GM21717 (cell line): ENCODE measurements around the gene CYFIP1.
A peak's percentile ranks its signal among the peaks of the same experiment; 100 is the strongest.

Source experiments
- ATAC-seq: cut with Tn5 transposase; IDR thresholded peaks from one replicate; pipeline ENCODE4 v1.9.1; 2021; ENCODE audit warnings: mild to moderate bottlenecking, moderate library complexity; ENCODE audit not compliant: unreplicated experiment

The CYFIP1 gene

DNA sequence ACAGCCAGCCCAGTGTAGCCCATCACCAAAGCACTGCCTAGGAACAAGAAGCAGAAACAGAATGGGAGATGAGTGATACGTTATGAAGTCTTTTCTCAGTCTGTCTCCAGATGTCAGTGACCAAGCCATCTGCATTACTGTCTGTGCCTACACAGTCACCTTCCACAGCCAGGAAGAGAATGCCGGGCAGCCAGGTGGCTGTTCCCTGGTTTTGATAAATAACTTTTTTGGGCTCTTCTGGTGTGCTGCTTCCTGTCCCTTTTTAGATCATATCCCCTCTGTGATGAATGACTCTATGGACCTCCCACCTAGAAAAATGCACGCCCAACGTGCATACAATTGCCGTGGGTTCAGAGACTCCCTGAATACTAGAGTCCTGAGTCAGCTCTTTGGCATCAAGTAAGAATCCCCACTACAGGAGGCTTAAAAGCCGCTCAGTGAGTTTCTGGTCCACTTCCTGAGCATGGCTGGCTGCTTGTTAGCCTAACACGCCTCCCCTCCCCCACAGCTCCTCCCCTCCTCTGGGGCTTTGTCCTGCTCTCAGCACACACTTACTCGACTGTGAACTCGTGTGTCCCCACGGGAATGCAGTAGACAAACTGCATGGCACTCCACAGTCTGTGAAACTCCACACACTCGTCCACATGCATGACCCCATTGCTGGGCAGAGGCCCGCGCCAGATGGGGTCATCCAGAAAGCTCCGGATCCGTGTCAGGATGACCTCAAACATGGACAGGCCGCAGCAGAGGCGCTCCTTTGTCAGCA is 107.0 kb downstream of the CYFIP1 start:
- no peak for ATAC-seq

DNA sequence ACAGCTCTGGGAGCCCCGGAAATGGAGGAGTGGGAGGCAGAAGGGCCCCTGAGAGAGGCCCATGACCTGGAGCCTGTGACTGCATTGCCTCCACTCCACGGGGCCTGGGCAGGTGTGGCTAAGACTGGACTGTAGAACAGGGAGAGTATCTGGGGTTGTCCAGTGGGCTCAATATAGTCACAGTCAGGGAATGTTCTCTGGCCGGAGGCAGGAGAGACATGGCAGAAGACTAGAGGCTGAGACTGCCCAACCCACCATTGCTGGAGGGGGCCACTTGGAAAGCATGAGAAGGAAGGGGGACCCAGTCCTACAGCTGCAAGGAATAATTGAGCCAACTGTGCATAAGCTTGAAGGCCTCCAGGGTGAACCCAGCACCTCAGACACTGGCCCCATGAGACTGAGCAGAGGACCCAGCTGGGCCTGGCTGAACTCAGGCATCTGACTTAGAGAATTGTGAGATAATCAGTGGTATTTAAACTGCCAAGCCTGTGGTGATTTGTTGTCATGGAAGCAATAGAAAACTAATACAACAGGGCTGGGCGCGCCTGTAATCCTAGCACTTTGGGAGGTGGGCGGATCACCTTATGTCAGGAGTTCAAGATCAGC is 108.6 kb downstream of the CYFIP1 start:
- ATAC-seq, result no peak

DNA sequence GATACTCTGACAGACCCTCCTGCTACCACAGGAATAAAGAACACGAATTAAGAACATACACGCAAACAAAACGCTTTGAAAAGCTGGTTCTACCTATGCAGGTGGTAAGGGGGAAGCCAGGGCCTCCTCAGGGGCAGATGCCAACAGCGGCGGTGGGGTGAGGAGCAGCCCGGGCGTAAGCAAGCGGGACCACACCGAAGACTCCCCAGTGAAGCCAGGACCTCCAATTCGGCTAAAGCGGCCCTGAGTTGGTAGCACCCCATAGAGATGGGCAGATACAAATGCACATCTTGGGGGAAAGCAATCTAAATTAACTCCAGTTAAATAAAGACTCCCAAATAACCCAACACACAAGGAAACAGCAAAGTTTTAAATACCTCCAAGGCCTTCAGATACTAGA is 109.3 kb downstream of the CYFIP1 start:
- ATAC-seq, result no peak

DNA sequence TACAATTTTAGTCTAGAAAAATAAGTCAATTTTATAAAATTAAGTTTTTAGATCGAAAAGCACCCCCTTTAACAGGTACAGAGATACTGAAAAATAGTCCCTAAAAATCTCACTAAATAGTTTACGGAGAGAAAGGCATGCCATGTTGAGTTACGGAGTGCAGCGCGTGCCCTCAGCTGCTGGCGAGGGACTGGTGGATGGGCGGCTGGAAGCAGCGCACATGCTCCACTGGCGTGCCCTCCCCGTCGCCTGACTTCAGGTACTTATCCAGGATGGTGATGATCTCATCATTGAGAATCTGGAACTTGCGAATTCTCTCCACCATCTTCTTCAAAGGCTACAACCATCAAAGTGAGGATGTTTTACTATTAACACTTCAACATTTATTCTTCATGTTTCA is 110.3 kb downstream of the CYFIP1 start:
- no peak for ATAC-seq

DNA sequence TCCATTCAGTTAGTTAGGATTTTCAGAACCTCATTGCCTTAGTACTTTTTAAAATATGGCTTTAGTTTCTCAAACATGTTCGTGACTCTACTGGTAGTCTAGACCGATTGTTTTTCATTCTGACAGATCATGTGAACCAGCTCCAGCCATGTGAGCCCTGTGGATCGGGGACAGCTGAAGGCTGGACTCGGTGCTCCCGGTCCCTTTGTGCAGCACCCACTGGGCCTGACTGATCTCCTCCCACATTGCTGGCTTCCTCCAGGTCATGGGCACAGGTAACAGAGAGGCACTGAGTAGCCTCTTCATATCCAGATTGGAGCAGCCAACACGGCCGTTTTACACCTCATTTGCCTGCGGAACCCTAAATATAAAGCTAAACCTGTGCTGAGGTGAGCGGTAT is 111.2 kb downstream of the CYFIP1 start:
- no peak for ATAC-seq

DNA sequence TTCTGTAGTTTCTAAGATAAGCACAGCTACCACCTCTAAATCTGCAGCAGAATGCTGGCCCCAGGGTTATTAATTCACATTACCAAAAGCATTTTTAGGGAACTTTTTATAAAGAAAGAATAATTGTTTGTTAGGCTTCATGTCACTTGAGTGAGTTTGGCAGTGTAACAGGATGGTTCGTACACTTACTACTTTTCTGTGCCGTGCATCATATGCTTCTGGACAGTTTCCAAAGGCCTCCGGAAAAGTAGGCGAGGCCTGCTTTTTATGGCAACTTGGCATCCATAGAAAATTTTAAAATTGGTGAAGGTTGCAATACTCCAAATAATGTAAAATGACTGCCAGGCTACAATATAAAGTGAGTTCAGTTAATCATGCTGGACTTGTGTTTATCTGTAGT is 111.7 kb downstream of the CYFIP1 start:
- ATAC-seq, result no peak

DNA sequence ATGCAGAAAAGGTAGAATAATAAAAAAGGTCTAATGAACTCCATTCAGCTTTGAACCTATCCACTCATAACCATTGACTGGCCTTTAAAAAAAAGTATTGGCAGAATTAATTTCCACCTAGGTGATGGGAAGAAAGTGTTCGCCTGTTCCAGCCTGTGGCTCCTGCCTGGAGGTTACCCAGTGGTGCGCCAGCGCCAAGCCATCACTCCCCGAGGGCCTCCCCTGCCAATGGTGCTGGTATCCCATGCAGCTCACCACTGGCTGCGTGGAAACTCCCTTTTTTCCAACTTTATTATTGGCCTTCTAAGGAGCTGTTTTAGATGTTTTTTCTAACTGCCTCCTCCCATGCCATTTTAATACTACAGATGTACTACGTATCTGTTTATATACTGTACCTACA is 112.3 kb downstream of the CYFIP1 start:
- no peak for ATAC-seq

DNA sequence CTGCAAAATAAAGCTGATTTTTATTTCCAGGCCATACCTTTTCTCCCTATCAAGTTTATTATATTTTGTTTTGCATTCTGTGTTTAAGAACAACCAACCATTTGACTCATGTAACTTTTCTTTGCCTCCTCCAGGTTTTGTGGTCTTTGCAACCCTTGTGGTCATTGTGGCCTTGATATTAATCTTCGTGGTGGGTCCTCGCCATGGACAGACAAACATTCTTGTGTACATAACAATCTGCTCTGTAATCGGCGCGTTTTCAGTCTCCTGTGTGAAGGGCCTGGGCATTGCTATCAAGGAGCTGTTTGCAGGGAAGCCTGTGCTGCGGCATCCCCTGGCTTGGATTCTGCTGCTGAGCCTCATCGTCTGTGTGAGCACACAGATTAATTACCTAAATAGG is 114.1 kb downstream of the CYFIP1 start:
- no peak for ATAC-seq

DNA sequence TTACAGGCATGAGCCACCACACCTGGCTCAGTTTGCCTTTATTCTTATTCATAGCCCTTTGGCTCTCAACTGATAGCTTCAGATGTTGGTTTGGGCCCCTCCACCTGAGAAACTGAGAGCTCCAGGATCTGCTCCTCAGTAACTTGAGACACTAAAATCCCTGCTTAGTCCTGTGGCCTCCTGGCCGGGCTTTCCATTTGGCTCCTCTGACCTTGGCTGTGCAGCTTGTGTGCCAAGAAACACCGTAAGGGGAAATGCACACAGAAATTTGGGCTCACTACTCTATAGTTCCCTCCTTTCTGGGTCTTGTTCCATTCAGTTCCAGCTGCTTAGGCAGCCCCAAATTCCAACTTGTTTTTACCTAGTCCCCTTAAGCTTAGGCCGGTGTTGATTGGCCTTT is 116.8 kb downstream of the CYFIP1 start:
- no peak for ATAC-seq

DNA sequence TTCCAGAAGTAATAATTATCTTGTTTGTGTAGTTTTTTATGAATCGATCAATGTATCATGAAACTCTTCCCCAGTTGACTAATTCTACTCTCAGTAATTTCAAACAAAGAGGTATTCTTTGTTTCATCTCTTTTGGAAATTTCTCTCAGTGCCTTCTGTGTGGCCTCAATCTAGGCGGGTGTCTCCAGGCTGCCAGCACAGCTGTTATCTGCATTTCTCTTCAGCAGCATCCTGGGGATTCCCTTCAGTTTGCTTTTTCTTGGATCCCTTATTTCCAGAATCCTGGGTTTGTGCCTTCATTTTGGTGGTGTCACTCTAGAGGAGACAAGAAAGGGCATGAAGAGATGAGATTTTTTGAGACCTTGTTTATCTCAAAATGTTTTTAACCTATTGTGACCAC is 119.0 kb downstream of the CYFIP1 start:
- ATAC-seq, result no peak

DNA sequence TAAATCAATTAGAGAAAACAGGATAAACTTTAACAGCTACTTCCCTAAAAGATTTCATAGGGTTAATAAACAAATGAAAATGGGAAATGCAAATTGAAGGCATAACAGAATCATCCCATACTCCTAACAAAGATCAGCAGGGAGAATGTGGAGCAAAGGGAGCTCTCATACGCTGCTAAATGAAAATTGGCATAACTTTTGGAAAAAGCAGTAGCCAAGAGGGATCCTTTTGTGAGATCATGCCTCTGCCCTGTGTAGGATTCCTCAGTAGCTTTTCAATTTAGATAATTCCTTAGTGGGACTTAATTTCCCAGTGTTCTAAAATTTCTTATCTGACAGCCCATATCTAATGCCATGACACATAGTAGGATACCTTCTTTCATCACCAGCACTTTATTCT is 123.5 kb downstream of the CYFIP1 start:
- no peak for ATAC-seq

DNA sequence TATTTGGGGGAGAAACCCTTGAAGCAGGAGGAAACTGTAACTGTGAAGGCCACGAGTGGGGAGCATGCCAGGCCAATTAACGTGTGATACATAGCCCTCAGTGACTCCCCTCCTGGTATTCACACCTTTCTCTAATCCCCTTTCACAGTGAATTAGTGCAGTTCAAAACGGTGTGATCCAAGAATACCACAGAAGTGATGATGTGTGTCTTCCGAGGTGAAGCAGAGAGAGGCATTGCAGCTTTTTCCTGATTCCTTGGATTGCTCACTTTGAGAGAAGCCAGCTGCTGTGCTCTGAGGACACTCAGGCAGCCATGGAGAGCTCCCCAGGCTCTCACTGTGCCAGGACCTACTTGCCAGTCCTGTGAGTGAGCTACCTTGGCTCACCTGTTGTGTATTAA is 124.4 kb downstream of the CYFIP1 start:
- ATAC-seq, result no peak

DNA sequence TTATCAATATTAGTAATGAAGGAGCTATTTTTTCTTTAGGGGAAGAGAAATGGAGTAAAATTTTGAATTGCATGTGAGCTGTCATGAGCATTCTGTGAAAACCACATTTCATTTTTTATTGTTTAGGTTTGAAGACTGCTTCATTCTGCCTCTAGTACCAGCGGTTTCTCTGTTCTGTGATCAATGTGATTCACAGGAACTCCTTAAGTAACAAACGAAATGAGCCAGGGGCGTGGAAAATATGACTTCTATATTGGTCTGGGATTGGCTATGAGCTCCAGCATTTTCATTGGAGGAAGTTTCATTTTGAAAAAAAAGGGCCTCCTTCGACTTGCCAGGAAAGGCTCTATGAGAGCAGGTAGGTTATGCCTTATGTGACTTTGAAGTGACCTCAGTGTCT is 128.7 kb downstream of the CYFIP1 start:
- no peak for ATAC-seq

DNA sequence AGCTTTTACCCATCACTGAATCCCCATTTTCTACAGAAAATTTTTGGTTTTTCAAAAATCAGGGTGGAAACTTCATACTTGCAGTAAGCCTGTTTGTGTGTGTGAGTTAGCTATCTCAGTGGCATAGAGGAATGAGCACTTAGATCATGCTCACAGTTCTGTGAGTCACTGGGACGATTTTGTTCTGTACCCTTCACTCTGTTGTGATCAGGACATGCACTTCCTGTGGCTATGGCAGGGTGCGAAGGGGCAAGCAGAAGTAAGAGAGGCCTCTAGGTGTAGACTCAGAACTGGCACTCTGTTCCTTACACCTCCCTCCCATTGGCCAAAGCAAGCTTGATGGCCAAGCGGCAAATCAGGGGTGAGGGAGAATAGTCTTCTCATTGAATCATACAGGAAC is 130.1 kb downstream of the CYFIP1 start:
- no peak for ATAC-seq

DNA sequence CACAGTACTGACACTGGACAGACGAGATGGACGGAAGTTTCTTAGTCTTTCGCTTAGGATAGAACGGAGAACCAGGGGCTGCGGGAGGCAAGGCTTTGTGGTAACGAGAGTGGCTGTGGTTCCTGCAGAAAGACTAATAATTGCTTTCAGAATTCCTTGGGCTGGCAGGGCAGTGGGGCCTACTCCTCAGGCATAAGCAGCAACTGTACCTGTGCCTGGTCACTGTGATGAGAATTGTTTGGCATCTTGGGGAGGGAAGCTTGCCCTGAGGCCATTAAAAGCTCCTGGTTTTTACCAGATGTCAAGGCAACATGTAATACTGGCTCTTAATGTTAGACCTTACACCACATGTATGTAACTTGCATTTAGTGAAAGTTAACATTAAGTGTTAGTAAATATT is 134.1 kb downstream of the CYFIP1 start:
- ATAC-seq, result no peak

DNA sequence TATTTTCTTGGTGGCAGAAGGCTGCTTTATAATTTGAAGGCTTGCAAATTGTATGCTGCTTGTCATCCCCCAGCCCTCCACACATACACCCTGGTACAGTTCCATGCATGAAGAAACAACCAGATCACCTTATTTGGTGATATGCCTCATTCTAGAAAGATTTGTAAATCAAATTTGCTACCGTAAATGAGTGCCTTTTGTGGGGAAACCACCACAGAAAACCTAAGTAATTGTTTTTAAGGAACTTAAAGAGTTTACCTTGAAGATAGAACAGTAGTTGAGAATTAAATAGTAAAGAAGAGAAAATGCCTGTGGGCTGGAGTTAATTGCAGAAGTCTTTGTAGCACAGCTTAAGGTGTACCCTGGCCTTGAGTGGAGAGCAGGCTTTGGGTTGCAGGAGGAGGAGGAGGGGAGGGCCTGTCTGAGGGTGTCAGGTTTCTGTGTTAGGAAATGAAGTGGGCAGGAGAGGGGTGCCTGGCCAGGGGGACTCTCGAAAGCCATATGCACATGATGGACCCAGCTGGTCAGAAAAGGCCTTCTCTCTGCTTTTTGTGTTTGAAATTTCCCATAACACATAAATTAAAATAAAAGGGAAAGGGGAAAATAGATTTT is 134.8 kb downstream of the CYFIP1 start:
- ATAC-seq, result no peak

DNA sequence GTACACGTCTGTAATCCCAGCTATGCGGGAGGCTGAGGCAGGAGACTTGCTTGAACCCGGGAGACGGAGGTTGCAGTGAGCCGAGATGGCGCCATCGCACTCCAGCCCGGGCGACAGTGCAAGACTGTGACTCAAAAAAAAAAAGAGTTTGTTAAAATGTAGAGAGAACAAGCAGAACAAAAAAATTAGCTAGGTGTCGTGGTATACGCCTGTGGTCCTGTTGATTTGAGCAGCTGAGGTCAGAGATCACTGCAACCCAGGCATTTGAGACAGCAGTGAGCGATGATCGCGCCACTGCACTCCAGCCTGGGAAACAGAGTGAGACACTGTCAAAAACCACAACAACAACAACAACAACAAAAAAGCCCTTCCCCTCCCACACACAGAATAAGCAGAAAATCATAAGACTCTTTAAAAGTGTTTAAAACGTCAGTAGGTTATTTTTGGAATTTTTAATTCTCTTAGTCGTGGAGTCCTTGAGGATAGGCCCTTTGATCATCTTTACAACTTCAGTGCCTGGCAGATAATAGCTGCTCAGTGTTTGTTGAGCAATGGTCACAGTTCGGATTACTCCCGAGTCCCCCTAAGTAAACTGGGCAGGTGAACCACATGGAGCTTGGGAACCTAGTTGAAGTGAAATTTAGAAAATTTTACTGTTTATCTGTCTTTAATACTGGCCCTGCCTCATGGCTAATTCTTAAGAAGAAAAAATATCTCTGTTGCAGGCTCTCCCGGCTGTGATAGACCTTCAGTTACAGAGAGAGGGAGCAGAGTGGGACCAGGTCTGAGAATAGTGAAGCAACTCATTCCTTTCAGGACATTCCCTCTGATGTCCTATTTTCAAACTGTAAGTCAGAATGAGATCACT is 135.5 kb downstream of the CYFIP1 start:
- ATAC-seq, result no peak

DNA sequence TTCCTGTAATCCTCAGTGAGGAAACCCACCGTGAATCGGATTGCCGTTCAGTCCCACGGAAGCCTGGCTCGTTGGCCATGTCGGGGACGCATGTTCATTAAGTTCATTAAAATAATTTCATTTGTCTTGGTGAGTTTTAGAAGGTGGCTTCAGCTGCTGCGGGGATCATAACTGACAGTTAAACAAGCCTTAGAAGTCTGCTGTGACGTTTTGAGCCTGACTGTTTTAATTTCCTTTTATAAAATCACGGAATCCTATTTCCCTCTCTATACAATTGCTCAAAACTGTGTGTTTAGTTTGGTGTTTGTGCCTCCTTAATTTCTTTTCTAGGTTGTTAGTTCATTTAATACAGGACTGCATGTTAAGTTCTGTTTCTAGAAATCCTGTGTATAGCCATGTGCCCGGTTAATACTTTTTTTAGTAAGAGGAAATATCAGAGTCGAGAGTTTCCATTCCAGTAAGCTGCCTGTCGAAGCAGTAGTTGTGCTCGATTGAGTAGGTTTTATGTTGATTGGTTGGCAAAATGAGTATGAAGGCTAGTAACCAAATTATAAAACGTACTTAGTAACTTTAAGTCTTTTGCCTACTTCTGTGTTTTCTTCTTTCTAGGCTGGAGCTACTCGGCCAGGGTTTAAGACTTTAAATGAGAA is 141.0 kb downstream of the CYFIP1 start:
- peak; percentile 5 for ATAC-seq

DNA sequence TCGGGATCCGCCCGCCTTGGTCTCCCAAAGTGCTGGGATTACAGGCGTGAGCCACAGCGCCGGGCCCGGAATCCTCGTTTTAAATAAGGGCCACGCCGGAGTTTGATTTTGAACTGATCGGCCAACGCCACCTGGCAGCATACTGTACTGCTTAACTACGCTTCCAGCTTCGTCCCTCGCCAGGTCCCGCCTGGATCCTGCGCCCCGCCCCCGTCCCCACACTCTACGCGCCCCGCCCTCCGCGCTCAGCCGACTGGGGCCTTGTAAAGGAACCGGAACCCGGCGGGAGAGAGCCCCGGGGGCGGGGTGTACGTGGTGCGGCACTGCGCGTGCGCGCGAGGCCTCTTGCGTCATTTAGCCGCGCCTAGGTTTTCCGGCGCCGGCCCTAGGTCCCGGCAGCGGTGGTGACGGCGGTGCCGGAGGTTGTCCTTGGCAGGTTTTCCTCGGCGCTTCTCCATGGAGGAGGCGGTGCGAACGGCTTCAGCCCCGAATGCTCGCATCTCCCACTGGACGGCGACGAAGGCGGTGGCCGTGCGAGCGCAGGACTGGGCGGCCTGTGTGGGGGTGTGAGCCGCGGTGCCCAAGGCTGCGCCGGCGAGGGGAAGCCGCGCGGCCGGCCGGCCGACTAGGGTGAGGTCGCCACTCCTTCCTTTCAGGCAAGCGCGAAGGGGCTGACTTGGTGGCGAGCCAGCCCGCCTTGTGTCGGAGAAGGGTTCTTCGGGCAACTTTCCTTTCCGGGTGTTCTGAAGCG is 141.7 kb downstream of the CYFIP1 start, which contains the start of gene NIPA2:
TSS of gene NIPA2 (plus strand) at position 375 of the 751 bp plus-strand sequence. CDS start 13,066 bp downstream, outside the sequence.
- peak; percentile 75 for ATAC-seq

DNA sequence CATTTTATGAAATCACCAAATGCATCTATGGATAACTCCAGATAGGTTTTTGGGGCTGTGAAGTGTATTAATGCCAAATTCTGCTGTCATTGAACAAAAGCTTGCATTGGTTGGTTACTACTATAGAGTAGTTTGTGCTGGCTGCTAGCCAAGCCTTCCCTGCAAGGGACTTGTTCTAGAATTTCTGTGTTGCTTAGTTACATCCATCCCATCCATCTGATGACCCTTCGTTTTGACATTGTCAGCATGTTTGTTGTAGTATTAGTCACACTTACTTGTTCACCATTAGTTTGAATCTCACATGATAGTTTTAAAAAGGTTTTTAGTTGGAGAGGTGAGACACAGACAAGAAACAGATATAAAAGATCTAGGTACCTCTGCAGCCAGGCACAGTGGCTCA is 148.7 kb downstream of the CYFIP1 start:
- no peak for ATAC-seq
